ENCODE data around the gene RNF138. TPM values are rescaled to one million over a fixed set of nuclear protein-coding genes. Genes with fewer than 3 reads are reported as not detected.

The RNF138 gene
- total and polyA plus RNA-seq, 2 of the 8 experiments (the other 6 are each of a cell fraction or from before 2014, with no cell fraction given): 29.2 to 109 TPM

GRCh38 chr18:32096946-32097345 lies 5.3 kb downstream of the RNF138 start (continued):
- TF ChIP-seq RNF2 (IDR thresholded peaks at IDR 0.05; ENCODE audit: borderline replicate concordance, low read depth, low read length, missing control alignments, poor library complexity, severe bottlenecking) (no peak), TEAD4 (IDR thresholded peaks at IDR 0.05; ENCODE audit: low read depth, low read length) (no peak), TAF1 (IDR thresholded peaks at IDR 0.05; ENCODE audit: low read depth, low read length) (no peak), EP300 (IDR thresholded peaks at IDR 0.05; ENCODE audit: borderline replicate concordance in 1 of 2, low read depth in 2 of 2, low read length in 2 of 2) (no peak), HDAC6 (IDR thresholded peaks at IDR 0.05; ENCODE audit: low read depth, low read length) (no peak)
